Transverse colon (tissue), 4 donors: ENCODE results near the gene ADGRB3.

ENCODE experiments used
- CTCF ChIP-seq, 5 experiments: fragments of 200-600 bp in 3 of 5; fragments of 450-650 bp in 2 of 5; sonication (generic) in 3 of 5; IDR thresholded peaks; 1 replicate in 2 of 5; 2 replicates in 3 of 5; pipeline ENCODE4 v1.5.1; 2016 to 2017; ENCODE audit warnings: antibody characterized with exemption in 5 of 5, inconsistent platforms in 3 of 5, mild to moderate bottlenecking in 2 of 5, moderate library complexity in 1 of 5
- EP300 ChIP-seq: sonication (generic); formaldehyde crosslinking; IDR thresholded peaks from one replicate; pipeline ENCODE4 v1.6.1; 2017; ENCODE audit warnings: antibody characterized with exemption, low read depth
- POLR2A ChIP-seq: fragments of 450-650 bp; IDR thresholded peaks from one replicate; pipeline ENCODE4 v1.6.1; 2016; ENCODE audit warnings: antibody characterized with exemption, mild to moderate bottlenecking, moderate library complexity
- POLR2AphosphoS5 ChIP-seq, 3 donors: sonication (generic); formaldehyde crosslinking; IDR thresholded peaks; one replicate each; pipeline ENCODE4 v1.6.1; 2016; ENCODE audit warnings: antibody characterized with exemption in 3 of 3

- no peak for TF ChIP-seq CTCF (IDR thresholded peaks at IDR 0.05)
- TF ChIP-seq EP300, result no peak
- no peak for TF ChIP-seq POLR2A
- TF ChIP-seq POLR2AphosphoS5 (IDR thresholded peaks at IDR 0.05), result no peak
These were observed 323.2 kb downstream of the ADGRB3 start for GRCh38 chr6:68958327-68958726.
